ENCODE results near the gene XCL1. TPM values are rescaled to one million over a fixed set of nuclear protein-coding genes. Genes with fewer than 3 reads are reported as not detected.

XCL1 gene
- total RNA-seq, 1 experiment from 2014 or later = not detected

DNA sequence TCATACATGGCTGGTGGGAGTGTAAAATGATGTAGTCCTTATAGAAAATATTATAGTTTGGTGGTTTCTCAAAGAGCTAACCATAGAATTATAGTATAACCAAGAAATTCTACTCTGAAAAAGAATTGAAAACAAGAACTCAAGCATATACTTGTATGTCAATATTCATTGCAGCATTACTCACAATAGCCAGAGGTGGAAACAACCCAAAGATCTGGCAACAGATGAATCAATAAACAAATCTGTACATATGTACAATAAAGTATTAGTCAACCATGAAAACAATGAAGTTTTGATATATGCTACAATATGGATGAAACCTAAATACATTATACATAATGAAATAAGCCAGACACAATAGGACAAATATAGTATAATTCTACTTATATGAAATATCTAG lies 29.7 kb downstream of the XCL1 start:
- no peak overlapping the region for H3K9ac ChIP-seq (ENCODE audit: low read length)
- no TSS peak for BruUV-seq (replicated peaks)
- no peak overlapping the region for H3K27ac ChIP-seq (ENCODE audit: low read depth, low read length)
- no peaks in the 10 kb centered on the region for H3K9me3 ChIP-seq (ENCODE audit: control insufficient read depth in 1 of 2, insufficient read depth in 1 of 2, low read depth in 1 of 2, low read length in 2 of 2)
- no peaks in the 10 kb centered on the region for H3K79me2 ChIP-seq (ENCODE audit: insufficient read depth, low read length)
- CTCF ChIA-PET = interaction anchor here (1.2 to 4.0 kb wide), 4 partner anchors 17 to 744 kb away, joined by 3 to 105 read pairs (median 4); no protein-coding TSS in a partner anchor
- POLR2A ChIA-PET = no interaction called here
- H4K20me1 ChIP-seq (ENCODE audit: insufficient read depth) = no peaks in the 10 kb centered on the region
- intact Hi-C loops (cut with micrococcal nuclease) = loop anchor here (10.0 kb wide), 2 partner anchors 261 to 859 kb away; no protein-coding TSS in a partner anchor
- DNase-seq (ENCODE audit: low read depth, low spot score) (no peak), ATAC-seq (no peak)
- no peaks in the 10 kb centered on the region for H3K9me2 ChIP-seq (ENCODE audit: insufficient read depth)
- no peaks in the 10 kb centered on the region for H3K4me1 ChIP-seq (ENCODE audit: control insufficient read depth in 1 of 2, insufficient read depth in 2 of 2, low read length in 2 of 2)
- RAD21 ChIA-PET (ENCODE audit: low non-redundant PET in 1 of 2, low total read pairs in 2 of 2, uncharacterized antibody in 2 of 2, unreplicated experiment in 2 of 2) = no interaction called here
- no peaks in the 10 kb centered on the region for H3K36me3 ChIP-seq (ENCODE audit: control insufficient read depth in 1 of 2, insufficient read depth in 2 of 2, low read length in 2 of 2)
- H2AFZ ChIP-seq (ENCODE audit: low read depth, low read length, poor library complexity, severe bottlenecking) = no peak overlapping the region
- TF ChIP-seq, protein P1, sequence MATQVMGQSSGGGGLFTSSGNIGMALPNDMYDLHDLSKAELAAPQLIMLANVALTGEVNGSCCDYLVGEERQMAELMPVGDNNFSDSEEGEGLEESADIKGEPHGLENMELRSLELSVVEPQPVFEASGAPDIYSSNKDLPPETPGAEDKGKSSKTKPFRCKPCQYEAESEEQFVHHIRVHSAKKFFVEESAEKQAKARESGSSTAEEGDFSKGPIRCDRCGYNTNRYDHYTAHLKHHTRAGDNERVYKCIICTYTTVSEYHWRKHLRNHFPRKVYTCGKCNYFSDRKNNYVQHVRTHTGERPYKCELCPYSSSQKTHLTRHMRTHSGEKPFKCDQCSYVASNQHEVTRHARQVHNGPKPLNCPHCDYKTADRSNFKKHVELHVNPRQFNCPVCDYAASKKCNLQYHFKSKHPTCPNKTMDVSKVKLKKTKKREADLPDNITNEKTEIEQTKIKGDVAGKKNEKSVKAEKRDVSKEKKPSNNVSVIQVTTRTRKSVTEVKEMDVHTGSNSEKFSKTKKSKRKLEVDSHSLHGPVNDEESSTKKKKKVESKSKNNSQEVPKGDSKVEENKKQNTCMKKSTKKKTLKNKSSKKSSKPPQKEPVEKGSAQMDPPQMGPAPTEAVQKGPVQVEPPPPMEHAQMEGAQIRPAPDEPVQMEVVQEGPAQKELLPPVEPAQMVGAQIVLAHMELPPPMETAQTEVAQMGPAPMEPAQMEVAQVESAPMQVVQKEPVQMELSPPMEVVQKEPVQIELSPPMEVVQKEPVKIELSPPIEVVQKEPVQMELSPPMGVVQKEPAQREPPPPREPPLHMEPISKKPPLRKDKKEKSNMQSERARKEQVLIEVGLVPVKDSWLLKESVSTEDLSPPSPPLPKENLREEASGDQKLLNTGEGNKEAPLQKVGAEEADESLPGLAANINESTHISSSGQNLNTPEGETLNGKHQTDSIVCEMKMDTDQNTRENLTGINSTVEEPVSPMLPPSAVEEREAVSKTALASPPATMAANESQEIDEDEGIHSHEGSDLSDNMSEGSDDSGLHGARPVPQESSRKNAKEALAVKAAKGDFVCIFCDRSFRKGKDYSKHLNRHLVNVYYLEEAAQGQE (IDR thresholded peaks at IDR 0.05; ENCODE audit: low read depth) = no peak
- TF ChIP-seq, protein P2, sequence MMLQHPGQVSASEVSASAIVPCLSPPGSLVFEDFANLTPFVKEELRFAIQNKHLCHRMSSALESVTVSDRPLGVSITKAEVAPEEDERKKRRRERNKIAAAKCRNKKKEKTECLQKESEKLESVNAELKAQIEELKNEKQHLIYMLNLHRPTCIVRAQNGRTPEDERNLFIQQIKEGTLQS (IDR thresholded peaks at IDR 0.05) = no peak
- TF ChIP-seq, protein P3, sequence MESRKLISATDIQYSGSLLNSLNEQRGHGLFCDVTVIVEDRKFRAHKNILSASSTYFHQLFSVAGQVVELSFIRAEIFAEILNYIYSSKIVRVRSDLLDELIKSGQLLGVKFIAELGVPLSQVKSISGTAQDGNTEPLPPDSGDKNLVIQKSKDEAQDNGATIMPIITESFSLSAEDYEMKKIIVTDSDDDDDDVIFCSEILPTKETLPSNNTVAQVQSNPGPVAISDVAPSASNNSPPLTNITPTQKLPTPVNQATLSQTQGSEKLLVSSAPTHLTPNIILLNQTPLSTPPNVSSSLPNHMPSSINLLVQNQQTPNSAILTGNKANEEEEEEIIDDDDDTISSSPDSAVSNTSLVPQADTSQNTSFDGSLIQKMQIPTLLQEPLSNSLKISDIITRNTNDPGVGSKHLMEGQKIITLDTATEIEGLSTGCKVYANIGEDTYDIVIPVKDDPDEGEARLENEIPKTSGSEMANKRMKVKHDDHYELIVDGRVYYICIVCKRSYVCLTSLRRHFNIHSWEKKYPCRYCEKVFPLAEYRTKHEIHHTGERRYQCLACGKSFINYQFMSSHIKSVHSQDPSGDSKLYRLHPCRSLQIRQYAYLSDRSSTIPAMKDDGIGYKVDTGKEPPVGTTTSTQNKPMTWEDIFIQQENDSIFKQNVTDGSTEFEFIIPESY (IDR thresholded peaks at IDR 0.05; ENCODE audit: extremely low read depth, insufficient replicate concordance, low read length) = no peak
- no peak for TF ChIP-seq ZFX (IDR thresholded peaks at IDR 0.05)
- no peak for TF ChIP-seq ELF1 (IDR thresholded peaks at IDR 0.05; ENCODE audit: borderline replicate concordance, low read depth)
- TF ChIP-seq CTCF (IDR thresholded peaks at IDR 0.05 in 2 of 3, conservative IDR thresholded peaks at IDR 0.05 in 1 of 3; ENCODE audit: borderline replicate concordance in 1 of 3, insufficient read depth in 1 of 3, low read depth in 2 of 3, low read length in 2 of 3) = no peak
- H3K4me3 ChIP-seq (replicated peaks in 1 of 2; ENCODE audit: low read depth in 1 of 2, low read length in 2 of 2) = no peak overlapping the region
- H3K4me2 ChIP-seq (ENCODE audit: low read length) = no peak overlapping the region
- H3K27me3 ChIP-seq (ENCODE audit: insufficient read depth, low read length) = no peaks in the 10 kb centered on the region
